ENCODE results near the gene ZFAND6. TPM values are rescaled to one million over a fixed set of nuclear protein-coding genes. Genes with fewer than 3 reads are reported as not detected.

Gene ZFAND6
- total RNA-seq, 4 donors from 2014 or later: 85.1 to 151 (median 120) TPM

DNA sequence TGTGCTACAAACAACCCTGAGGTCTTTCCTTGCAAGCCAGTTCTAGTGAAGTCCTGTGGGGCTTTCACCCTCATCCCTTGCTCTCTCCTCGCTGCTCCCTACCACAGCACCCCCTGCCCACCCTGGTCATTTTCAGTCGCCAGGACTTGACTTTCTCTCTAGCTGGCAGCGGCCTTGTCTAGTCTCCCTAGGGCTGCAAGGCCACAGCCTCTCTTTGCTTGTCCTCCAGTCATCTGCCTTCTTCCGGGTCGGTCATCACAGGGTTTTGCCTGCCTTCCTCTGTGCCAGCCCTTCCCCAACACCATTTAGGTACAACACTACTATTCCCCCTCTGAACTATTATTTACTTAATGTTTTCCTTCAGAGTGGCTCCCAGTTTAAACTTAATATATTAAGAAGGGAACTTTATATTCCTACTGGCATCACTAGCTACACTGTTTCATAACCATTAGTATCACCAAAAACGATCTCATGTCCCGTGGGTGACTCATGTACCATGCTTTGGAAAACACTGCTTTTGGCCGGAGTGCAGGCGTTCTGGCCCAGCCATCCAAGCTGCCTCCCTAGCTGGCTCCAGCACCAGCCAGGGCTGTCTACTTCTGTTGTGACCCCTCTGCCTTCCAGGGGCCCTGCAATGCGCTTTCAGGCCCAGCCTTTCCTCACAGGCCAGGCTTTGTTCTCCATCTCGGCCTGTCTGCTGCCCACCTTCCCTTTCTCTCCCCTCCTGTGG, 114.7 kb downstream of the ZFAND6 start:
- no peak for DNase-seq (ENCODE audit: low spot score)
- peak; percentile 75 for ATAC-seq (ENCODE audit: low FRiP score)
- TF ChIP-seq, protein P1, sequence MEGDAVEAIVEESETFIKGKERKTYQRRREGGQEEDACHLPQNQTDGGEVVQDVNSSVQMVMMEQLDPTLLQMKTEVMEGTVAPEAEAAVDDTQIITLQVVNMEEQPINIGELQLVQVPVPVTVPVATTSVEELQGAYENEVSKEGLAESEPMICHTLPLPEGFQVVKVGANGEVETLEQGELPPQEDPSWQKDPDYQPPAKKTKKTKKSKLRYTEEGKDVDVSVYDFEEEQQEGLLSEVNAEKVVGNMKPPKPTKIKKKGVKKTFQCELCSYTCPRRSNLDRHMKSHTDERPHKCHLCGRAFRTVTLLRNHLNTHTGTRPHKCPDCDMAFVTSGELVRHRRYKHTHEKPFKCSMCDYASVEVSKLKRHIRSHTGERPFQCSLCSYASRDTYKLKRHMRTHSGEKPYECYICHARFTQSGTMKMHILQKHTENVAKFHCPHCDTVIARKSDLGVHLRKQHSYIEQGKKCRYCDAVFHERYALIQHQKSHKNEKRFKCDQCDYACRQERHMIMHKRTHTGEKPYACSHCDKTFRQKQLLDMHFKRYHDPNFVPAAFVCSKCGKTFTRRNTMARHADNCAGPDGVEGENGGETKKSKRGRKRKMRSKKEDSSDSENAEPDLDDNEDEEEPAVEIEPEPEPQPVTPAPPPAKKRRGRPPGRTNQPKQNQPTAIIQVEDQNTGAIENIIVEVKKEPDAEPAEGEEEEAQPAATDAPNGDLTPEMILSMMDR (IDR thresholded peaks at IDR 0.05): no peak

DNA sequence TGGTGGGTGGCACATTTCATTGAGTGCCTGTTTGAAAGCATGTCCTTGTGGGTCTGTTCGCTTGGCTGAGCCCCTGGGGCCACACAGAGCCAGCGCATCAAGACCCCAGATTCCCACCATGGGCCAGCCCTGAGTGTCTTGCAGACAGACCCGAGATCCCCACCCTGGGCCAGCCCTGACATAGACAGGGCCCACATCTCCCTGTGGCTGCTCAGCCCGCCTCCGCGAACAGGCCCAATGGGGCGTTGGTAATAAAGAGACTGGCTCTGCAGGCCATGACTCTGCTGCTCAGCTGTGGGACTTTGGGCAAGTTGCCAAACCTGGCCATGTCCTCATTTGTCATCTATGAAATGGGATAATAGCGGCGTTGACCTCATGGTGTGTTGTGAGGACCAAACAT, 116.0 kb downstream of the ZFAND6 start:
- no peak for DNase-seq (ENCODE audit: low spot score)
- TF ChIP-seq, protein P1 (IDR thresholded peaks at IDR 0.05): no peak
- ATAC-seq (ENCODE audit: low FRiP score): no peak

DNA sequence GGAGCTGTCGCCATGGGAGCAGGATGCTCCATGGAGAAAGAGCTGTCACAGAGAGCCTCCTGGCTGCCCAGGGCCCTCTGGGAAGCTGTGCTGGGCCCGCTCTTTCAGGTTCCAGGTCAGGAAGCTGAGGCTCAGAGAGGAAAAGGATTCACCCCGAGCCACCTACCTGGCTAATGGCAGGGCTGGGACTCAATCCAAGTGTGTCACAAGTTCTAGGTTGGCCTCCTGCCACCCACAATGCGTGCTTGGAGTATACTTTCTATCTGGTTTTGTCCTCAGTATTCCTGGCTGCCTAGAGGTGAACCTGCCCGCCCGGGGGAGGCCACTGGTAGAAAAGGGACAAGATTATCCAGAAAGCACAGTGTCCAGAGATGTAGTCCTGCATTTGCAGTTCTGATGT, 117.0 kb downstream of the ZFAND6 start:
- ATAC-seq (ENCODE audit: low FRiP score) (no peak), DNase-seq (ENCODE audit: low spot score) (no peak)
- TF ChIP-seq, protein P1 (IDR thresholded peaks at IDR 0.05): no peak

DNA sequence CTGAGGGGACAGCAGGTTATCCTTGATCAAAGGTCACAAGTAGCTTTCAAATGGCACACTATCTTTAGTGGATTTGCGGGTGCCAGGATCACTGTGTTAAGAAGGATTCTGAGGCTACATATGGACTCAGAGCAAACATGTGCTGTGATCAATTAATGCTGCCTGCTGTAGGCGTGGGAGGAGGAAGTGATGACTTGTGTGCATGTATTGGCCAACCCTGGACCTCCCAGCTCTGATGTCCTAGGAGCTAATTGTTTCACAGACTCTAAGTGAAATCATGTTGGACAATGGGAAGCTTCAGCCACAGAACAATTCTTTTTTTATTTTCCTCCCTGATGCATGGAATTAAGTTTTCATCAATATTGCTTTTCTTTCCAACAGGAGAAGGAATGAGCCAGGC, 117.7 kb downstream of the ZFAND6 start:
- TF ChIP-seq, protein P1 (IDR thresholded peaks at IDR 0.05): no peak
- DNase-seq (ENCODE audit: low spot score) (no peak), ATAC-seq (ENCODE audit: low FRiP score) (no peak)

DNA sequence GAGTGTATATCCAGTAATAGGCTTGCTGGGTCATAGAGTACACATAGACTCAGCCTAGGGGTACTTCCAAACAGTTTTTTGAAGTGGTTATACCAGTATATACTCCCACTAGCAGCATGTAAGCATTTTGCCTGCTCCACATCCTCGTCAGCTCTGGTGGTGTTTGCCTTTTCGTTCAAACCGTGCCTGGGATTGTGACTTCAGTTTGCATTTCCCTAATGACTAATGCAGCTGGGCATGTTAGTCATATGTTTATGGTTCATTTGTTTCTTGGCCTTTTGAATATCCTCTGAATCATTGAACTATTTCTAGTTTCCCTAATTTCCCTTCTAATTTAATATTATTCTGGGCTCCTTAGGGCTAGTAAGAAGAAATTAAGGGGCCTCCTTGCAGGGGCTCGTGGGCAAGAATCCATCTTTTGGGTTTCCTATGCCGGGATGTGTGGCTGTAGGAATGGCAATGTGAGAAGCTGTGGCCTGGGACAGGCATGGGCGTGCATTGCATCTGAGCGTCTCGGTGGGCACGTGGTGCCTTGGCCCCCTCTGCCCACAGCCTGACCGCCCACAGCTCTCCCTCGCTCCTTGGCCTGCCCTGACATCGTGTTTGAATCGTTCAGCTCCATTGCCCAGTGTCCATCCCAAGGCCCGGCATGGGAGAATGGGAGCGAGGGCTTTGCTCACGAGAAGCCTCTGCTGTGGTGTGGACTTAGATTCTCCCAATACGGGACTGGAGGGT, 119.7 kb downstream of the ZFAND6 start:
- TF ChIP-seq, protein P1 (IDR thresholded peaks at IDR 0.05): no peak
- ATAC-seq (ENCODE audit: low FRiP score) (no peak), DNase-seq (ENCODE audit: low spot score) (no peak)

DNA sequence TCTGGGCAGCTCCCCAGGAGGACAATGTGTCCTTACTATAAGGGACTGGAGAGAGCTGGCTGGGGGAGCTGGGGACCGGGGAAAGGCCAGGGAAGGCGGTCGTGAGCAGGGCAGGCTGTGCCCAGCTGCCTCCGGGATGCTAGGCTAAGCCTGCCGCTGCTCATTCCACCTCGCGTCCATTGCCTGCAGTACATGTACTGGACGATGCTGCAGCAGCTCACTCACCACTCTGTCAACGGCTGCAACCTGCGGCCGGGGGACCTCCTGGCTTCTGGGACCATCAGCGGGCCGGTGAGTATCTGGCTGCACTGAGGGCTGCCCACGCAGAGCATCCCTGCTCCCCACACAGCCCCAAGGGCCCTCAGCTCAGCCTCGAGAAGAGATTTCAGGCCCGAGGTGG, 120.5 kb downstream of the ZFAND6 start:
- TF ChIP-seq, protein P1 (IDR thresholded peaks at IDR 0.05): no peak
- DNase-seq (ENCODE audit: low spot score) (no peak), ATAC-seq (ENCODE audit: low FRiP score) (no peak)

DNA sequence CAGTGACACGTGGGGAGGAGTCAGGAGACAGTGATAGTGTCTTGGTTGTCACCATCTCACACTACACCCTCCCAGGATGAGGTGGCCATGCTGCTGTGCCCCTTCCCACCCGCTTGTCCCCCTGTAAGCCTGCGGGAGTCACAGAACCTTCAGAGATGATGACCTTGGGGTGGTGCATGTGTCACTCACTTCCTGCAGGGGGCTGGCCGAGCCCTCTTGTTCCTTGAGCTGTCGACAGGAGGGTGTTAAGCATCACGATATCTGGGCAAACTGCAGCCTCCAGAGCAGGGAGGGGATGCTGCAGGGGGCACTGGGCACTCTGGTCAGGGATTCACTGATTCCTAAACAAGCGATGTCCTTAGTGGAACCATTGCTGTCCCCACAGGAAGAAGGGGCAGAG, 121.0 kb downstream of the ZFAND6 start:
- ATAC-seq (ENCODE audit: low FRiP score): no peak
- TF ChIP-seq, protein P1 (IDR thresholded peaks at IDR 0.05): no peak
- DNase-seq (ENCODE audit: low spot score): no peak
